Mucosa of descending colon (tissue), 3 donors: ENCODE measurements around the gene PRKCE. TPM values are rescaled to one million over a fixed set of nuclear protein-coding genes. Genes with fewer than 3 reads are reported as not detected.
"Not testable (repeated sequence)": the region's sequence is repeated elsewhere in the genome, so short reads cannot be mapped to it uniquely, and the experiment has no call there.

Source experiments
- ATAC-seq: fragments of 200-7000 bp; cut with Tn5 transposase; one replicate; pipeline ENCODE4 v1.9.1; 2020; ENCODE audit warnings: mild to moderate bottlenecking, moderate library complexity
- DNase-seq, 3 donors: peaks; one replicate each; pipeline ENCODE4 v3.0.0-alpha.2; 2020
- H3K36me3 ChIP-seq: fragments of 200-600 bp; one replicate; pipeline ENCODE4 v1.8.0; 2021; ENCODE audit warnings: low read depth, mild to moderate bottlenecking
- H3K4me1 ChIP-seq: fragments of 200-600 bp; one replicate; pipeline ENCODE4 v1.8.0; 2021; ENCODE audit warnings: low read depth, mild to moderate bottlenecking
- H3K4me3 ChIP-seq: fragments of 200-600 bp; one replicate; pipeline ENCODE4 v1.8.0; 2021; ENCODE audit warnings: mild to moderate bottlenecking
- H3K9me3 ChIP-seq: fragments of 200-600 bp; one replicate; pipeline ENCODE4 v1.8.0; 2021; ENCODE audit warnings: mild to moderate bottlenecking
- CTCF ChIP-seq: fragments of 200-600 bp; IDR thresholded peaks from one replicate; pipeline ENCODE4 v1.8.0; 2022; ENCODE audit warnings: antibody characterized with exemption, mild to moderate bottlenecking
- intact Hi-C, 2 donors: fragments of 100-400 bp; cut with DNase I in 1 of 2; cut with micrococcal nuclease in 1 of 2; formaldehyde crosslinking; loops; one replicate each; pipeline versions ENCODE4 v1.11.0 to v1.11.1; 2022; cut with DNase I, micrococcal nuclease
- total RNA-seq, 3 donors: library from RNA; stranded (reverse); fragmentation: NEBNext Ultra II Directional in 2 of 3; extraction: Animal tissue kit (Norgen Biotek cat#: 25700) in 2 of 3; gene quantifications; one replicate each; pipeline versions ENCODE4 v1.2.1 to v1.2.4, GENCODE V29; 2021 to 2023
- donor health status: DM: no; HTN: no; CAD: no; lungs with moderate emphysema.
- donor health status: DM: no; HTN: no; CAD: no.
- donor health status: DM: no; HTN: yes; CAD: no.

Gene PRKCE
- total RNA-seq, 3 donors from 2014 or later = 24.5 to 52.0 (median 32.7) TPM

DNA sequence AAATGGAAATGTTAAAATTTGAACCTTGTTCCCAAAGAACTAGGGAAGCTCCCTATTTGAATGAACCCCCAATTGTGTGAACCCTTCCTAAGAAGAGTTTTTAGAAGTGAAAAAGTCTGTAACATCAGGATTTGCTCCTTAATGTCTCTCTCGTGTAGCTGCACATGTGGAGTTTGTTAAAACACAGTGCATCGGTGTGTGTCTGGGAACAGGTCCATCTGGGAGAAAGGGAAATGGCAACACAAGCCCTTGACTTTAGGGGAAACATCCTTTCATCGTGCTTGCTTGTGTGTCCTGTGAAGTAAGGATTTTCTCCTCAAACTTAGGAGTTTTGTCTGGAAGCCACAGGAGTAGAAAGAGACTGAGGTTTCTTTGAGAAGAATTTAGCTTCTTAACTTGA lies 203.9 kb downstream of the PRKCE start:
- Histone ChIP-seq H3K36me3 (no peaks in the 10 kb centered on the region), H3K9me3 (no peaks in the 10 kb centered on the region), H3K4me3 (no peak overlapping the region), H3K4me1 (no peaks in the 10 kb centered on the region)
- ATAC-seq = no peak
- no peak for TF ChIP-seq CTCF
- DNase-seq = no peak
- intact Hi-C loops = no loop called here

DNA sequence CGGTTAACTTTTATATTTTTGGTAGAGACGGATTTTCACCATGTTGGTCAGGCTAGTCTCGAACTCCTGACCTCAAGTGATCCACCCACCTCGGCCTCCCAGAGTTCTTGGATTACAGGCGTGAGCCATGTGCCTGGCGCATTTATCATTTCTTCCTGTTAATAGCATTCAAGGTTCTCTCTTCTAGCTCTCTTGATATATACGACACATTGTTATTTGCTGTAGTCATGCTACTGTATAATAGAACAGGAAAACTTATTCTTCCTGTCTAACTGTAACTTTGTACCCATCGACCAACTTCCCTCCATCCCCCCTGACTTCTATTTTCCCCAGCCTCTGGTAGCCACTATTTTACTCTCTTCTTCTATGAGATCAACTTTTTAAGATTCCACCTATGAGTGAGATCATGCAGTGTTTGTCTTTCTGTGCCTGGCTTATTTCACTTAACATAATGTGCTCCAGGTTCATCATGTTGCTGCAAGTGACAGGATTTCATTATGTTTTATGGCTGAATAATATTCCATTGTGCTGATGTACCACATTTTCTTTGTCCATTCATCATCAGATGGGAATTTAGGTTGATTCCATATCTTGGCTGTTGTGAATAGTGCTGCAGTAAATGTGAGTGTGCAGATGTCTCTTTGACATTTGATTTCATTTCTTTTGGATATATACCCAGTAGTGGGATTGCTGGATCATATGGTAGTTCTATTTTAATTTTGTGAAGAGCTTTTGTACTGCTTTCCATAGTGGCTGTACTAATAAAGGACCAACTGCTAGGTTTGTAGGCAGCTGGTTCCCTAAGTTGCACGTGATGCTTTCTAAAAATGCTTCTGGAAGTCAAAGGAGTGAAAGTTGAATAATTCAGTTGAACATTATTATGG lies 205.2 kb downstream of the PRKCE start:
- ATAC-seq (no peak), DNase-seq (no peak)
- no peaks in the 10 kb centered on the region for H3K36me3 ChIP-seq
- H3K4me3 ChIP-seq = no peak overlapping the region
- intact Hi-C loops = no loop called here
- H3K4me1 ChIP-seq = no peaks in the 10 kb centered on the region
- no peaks in the 10 kb centered on the region for H3K9me3 ChIP-seq
- no peak for TF ChIP-seq CTCF

DNA sequence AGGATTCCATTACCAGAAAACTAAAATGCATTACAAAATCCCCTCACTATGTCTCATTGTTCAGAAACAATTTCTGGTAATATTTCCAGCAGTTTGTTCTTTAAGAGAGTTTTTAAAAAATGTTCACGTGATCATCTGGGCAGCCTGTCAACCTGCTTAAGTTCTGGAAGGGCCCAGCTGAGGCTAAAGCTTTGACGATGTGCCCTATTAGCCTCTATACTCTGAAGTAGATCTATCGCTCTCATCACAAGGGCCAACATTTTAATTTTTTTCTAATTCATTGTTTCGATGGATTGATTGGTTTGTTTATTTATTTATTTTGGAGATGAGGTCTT lies 205.8 kb downstream of the PRKCE start:
- ATAC-seq (no peak), DNase-seq (no peak)
- intact Hi-C loops = no loop called here
- Histone ChIP-seq H3K4me3 (no peak overlapping the region), H3K9me3 (no peaks in the 10 kb centered on the region), H3K4me1 (no peaks in the 10 kb centered on the region), H3K36me3 (no peaks in the 10 kb centered on the region)
- TF ChIP-seq CTCF = no peak

- ATAC-seq (no peak), DNase-seq (no peak)
- intact Hi-C loops = no loop called here
- Histone ChIP-seq H3K4me3 (no peak overlapping the region), H3K4me1 (no peaks in the 10 kb centered on the region), H3K36me3 (no peaks in the 10 kb centered on the region), H3K9me3 (no peaks in the 10 kb centered on the region)
- TF ChIP-seq CTCF = no peak
Measured at GRCh38 chr2:45857867-45858520, 206.5 kb downstream of the PRKCE start.

- H3K9me3 ChIP-seq, H3K4me1 ChIP-seq, H3K4me3 ChIP-seq, H3K36me3 ChIP-seq, ATAC-seq, intact Hi-C loops, DNase-seq: not testable (repeated sequence)
Measured at GRCh38 chr2:45858872-45859271, 207.4 kb downstream of the PRKCE start.

DNA sequence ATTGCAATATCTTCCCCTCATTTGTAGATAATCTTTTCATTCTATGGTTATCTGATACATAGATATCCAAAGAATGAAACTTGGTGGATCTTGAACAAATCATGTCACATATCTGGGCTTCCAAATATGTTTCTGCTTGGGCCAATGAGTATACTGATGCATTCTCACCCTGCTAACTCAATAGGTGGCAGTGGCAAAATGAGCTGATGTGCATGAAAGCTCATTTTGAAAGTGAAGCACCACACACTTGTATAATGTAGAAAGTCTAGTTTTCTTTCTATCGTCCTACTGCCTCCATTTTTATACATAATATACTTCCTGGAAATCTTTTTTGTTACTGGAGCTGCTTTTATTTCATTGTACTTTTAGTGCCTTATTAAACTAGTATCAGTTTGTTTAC lies 208.2 kb downstream of the PRKCE start:
- no peaks in the 10 kb centered on the region for H3K4me1 ChIP-seq
- no peaks in the 10 kb centered on the region for H3K9me3 ChIP-seq
- DNase-seq = no peak
- TF ChIP-seq CTCF = no peak
- no peaks in the 10 kb centered on the region for H3K36me3 ChIP-seq
- no peak overlapping the region for H3K4me3 ChIP-seq
- no peak for ATAC-seq
- intact Hi-C loops = no loop called here
